AG09309 (cell line): ENCODE results near the gene PTDSS2.

ENCODE experiments used
- DNase-seq: peaks from one replicate; pipeline ENCODE4 v3.0.0-alpha.2; 2010; ENCODE audit warnings: low read depth
- H3K4me3 ChIP-seq: 2 replicates; pipeline ENCODE4 v1.5.1; 2011; ENCODE audit warnings: mild to moderate bottlenecking, low read depth, low read length, moderate library complexity; ENCODE audit not compliant: control insufficient read depth
- CTCF ChIP-seq: IDR thresholded peaks from 2 replicates; pipeline ENCODE4 v1.5.1; 2011; ENCODE audit warnings: mild to moderate bottlenecking, low read depth, low read length, inconsistent platforms; ENCODE audit not compliant: insufficient read depth, control insufficient read depth; ENCODE audit errors: missing control alignments

The PTDSS2 gene

GRCh38 chr11:496834-497564 lies 46.9 kb downstream of the PTDSS2 start:
- no peak for TF ChIP-seq CTCF
- H3K4me3 ChIP-seq, result no peak overlapping the region
- no peak for DNase-seq

- no peak for DNase-seq
Measured at GRCh38 chr11:497565-498296, 47.7 kb downstream of the PTDSS2 start.

GRCh38 chr11:498297-499181 lies 48.5 kb downstream of the PTDSS2 start:
- no peak for TF ChIP-seq CTCF
- no peak for DNase-seq
- H3K4me3 ChIP-seq, result no peak overlapping the region

More at GRCh38 chr11:497565-498296, 47.7 kb downstream of the PTDSS2 start:
- H3K4me3 ChIP-seq, result no peak overlapping the region
- no peak for TF ChIP-seq CTCF

- no peak for TF ChIP-seq CTCF
- no peak for DNase-seq
- no peak overlapping the region for H3K4me3 ChIP-seq
Measured at GRCh38 chr11:499201-500076, 49.4 kb downstream of the PTDSS2 start.

GRCh38 chr11:501001-501682 lies 51.1 kb downstream of the PTDSS2 start:
- H3K4me3 ChIP-seq, result no peak overlapping the region
- no peak for TF ChIP-seq CTCF
- DNase-seq, result no peak
